Psoas muscle (tissue), 8 donors: ENCODE data around the gene AIF1. TPM values are rescaled to one million over a fixed set of nuclear protein-coding genes. Genes with fewer than 3 reads are reported as not detected.

ENCODE experiments used
- ATAC-seq, 4 donors: fragments of 200-7000 bp; cut with Tn5 transposase; one replicate each; pipeline ENCODE4 v1.9.1; 2020; ENCODE audit warnings: moderate library complexity in 3 of 4, mild to moderate bottlenecking in 2 of 4
- DNase-seq, 2 donors: peaks; one replicate each; pipeline ENCODE4 v3.0.0-alpha.2; 2020
- H3K27ac ChIP-seq: fragments of 200-600 bp; one replicate; pipeline ENCODE4 v1.8.0; 2022
- H3K27me3 ChIP-seq, 3 donors: fragments of 200-600 bp in 1 of 3; one replicate each; pipeline versions ENCODE4 v1.6.1 to v1.8.0; 2013 to 2022; ENCODE audit warnings: low read length in 2 of 3, mild to moderate bottlenecking in 2 of 3, moderate library complexity in 1 of 3; ENCODE audit not compliant: insufficient read depth in 3 of 3
- H3K36me3 ChIP-seq, 2 donors: fragments of 200-600 bp in 1 of 2; one replicate each; pipeline versions ENCODE4 v1.6.1 to v1.8.0; 2013 to 2022; ENCODE audit warnings: low read depth in 1 of 2, mild to moderate bottlenecking in 1 of 2, moderate library complexity in 1 of 2; ENCODE audit not compliant: insufficient read depth in 1 of 2
- H3K4me1 ChIP-seq: fragments of 200-600 bp; one replicate; pipeline ENCODE4 v1.8.0; 2022
- H3K4me3 ChIP-seq: fragments of 200-600 bp; one replicate; pipeline ENCODE4 v1.8.0; 2022; ENCODE audit warnings: mild to moderate bottlenecking
- H3K9me3 ChIP-seq: fragments of 200-600 bp; one replicate; pipeline ENCODE4 v1.8.0; 2022
- CTCF ChIP-seq: fragments of 200-600 bp; IDR thresholded peaks from one replicate; pipeline ENCODE4 v1.8.0; 2022; ENCODE audit warnings: antibody characterized with exemption
- WGBS, 3 donors: extraction: QIAGEN DNeasy Blood & Tissue Kit; methylation state at CpG; one replicate each; pipeline versions ENCODE4 v1.1.6 to v1.1.7; 2013; 5-methylcytosine and 5-hydroxymethylcytosine counted together
- intact Hi-C, 2 donors: fragments of 100-400 bp; cut with DNase I; formaldehyde crosslinking; loops; one replicate each; pipeline versions ENCODE4 v1.11.0 to v1.14.2; 2022
- polyA plus RNA-seq, 3 donors: library from polyadenylated mRNA; stranded (reverse); fragments of 200-250 nt; gene quantifications; one replicate each; pipeline ENCODE4 v1.2.3, GENCODE V29; 2013
- total RNA-seq, 4 donors: library from RNA; stranded (reverse); fragmentation: NEBNext Ultra II Directional in 2 of 4; extraction: Animal tissue kit (Norgen Biotek cat#: 25700) in 2 of 4; gene quantifications; one replicate each; pipeline versions ENCODE4 v1.2.1 to v1.2.4, GENCODE V29; 2021 to 2023
- donor health status: healthy with polysubstance abuse.
- donor health status: DM: no; HTN: no; CAD: no; lungs with moderate emphysema.
- donor health status: Bipolar disorder and iron deficiency.
- donor health status: healthy.
- donor health status: DM: yes; HTN: yes; CAD: no.
- donor health status: DM: no; HTN: no; CAD: no.
- donor health status: DM: no; HTN: no; CAD: no.
- donor health status: DM: yes; HTN: yes; CAD: no.

AIF1 gene
- total and polyA plus RNA-seq, 7 donors: 2.6 to 11.3 (median 4.9) TPM

- TF ChIP-seq CTCF: no peak
- Histone ChIP-seq H3K27ac (peak overlapping the region; percentile 75), H3K4me3 (peak overlapping the region; percentile 89), H3K9me3 (no peaks in the 10 kb centered on the region), H3K27me3 (no peaks in the 10 kb centered on the region), H3K4me1 (no peaks in the 10 kb centered on the region), H3K36me3 (no peaks in the 10 kb centered on the region)
- DNase-seq (no peak), ATAC-seq (peak; percentile 12 to 55 (median 24))
- intact Hi-C loops: loop anchor here (2.0 to 5.0 kb wide), 3 partner anchors 15 to 34 kb away; partner anchors contain the start of genes ATP6V1G2 (in 2 of the 2) and NFKBIL1 (in 2 of the 2)
- 24 to 30% (median 27%) methylated on average over 19 to 21 of the region's 21 CpGs for WGBS, 3 donors
Measured at GRCh38 chr6:31581434-31582229, 33.4 kb upstream of the AIF1 start.

- no peaks in the 10 kb centered on the region for H3K27me3 ChIP-seq
- peak within 1 kb of the TSS; percentile 89 for H3K4me3 ChIP-seq
- peak within 1 kb of the TSS; percentile 75 for H3K27ac ChIP-seq
- H3K4me1 ChIP-seq: no peaks in the 10 kb centered on the region
- WGBS, 3 donors: 68 to 81% (median 79%) methylated on average over 3 of the region's 3 CpGs
- intact Hi-C loops: loop anchor here (5.0 kb wide), 1 partner anchor 35 kb away; the partner anchor contains the start of genes ATP6V1G2 (in 2 of the 2) and NFKBIL1 (in 2 of the 2)
- H3K9me3 ChIP-seq: no peaks in the 10 kb centered on the region
- no peak for ATAC-seq
- no peak for DNase-seq
- TF ChIP-seq CTCF: no peak
- H3K36me3 ChIP-seq: no peaks in the 10 kb centered on the region
Measured at GRCh38 chr6:31582230-31582643, 32.8 kb upstream of the AIF1 start, which contains the start of gene LTB. LTB (minus strand) TSS chr6:31582424; CDS start chr6:31582417, 7 bp downstream.

GRCh38 chr6:31585491-31585890 is 29.5 kb upstream of the AIF1 start:
- Histone ChIP-seq H3K36me3 (no peaks in the 10 kb centered on the region), H3K9me3 (no peaks in the 10 kb centered on the region), H3K4me3 (no peak overlapping the region), H3K27ac (no peak overlapping the region), H3K4me1 (no peaks in the 10 kb centered on the region), H3K27me3 (no peaks in the 10 kb centered on the region)
- ATAC-seq: no peak
- intact Hi-C loops: no loop called here
- WGBS, 3 donors: 56 to 77% (median 69%) methylated on average over 2 of the region's 2 CpGs
- TF ChIP-seq CTCF: no peak
- DNase-seq: no peak

- ATAC-seq (no peak), DNase-seq (no peak)
- TF ChIP-seq CTCF: no peak
- Histone ChIP-seq H3K9me3 (no peaks in the 10 kb centered on the region), H3K4me1 (no peaks in the 10 kb centered on the region), H3K4me3 (peak within 1 kb of the TSS; percentile 4), H3K27me3 (no peaks in the 10 kb centered on the region), H3K27ac (no peak within 1 kb of the TSS), H3K36me3 (no peaks in the 10 kb centered on the region)
- intact Hi-C loops: no loop called here
- WGBS, 3 donors: 36 to 63% (median 44%) methylated on average over 1 of the region's 1 CpG
Measured at GRCh38 chr6:31586008-31586407, 29.0 kb upstream of the AIF1 start, which contains the start of gene LST1. LST1 (plus strand) TSS chr6:31586277; CDS start chr6:31587300, 1,023 bp downstream.
